Gastroesophageal sphincter (tissue), 4 donors: ENCODE measurements around the gene PABPN1L. TPM values are rescaled to one million over a fixed set of nuclear protein-coding genes. Genes with fewer than 3 reads are reported as not detected.

Experiments
- ATAC-seq: fragments of 150-250 bp; one replicate; pipeline ENCODE4 v1.9.1; 2016; ENCODE audit warnings: mild to moderate bottlenecking, moderate library complexity
- H3K27ac ChIP-seq, 4 donors: fragments of 200-600 bp; sonication (generic) in 3 of 4; 1 replicate in 3 of 4; 2 replicates in 1 of 4; pipeline ENCODE4 v1.5.1; 2016 to 2019
- H3K27me3 ChIP-seq: fragments of 200-600 bp; sonication (generic); one replicate; pipeline ENCODE4 v1.5.1; 2019
- H3K36me3 ChIP-seq, 2 donors: fragments of 200-600 bp; sonication (generic); one replicate each; pipeline ENCODE4 v1.5.1; 2019; ENCODE audit warnings: control low read depth in 1 of 2
- H3K4me1 ChIP-seq, 3 donors: fragments of 200-600 bp; sonication (generic); 1 replicate in 2 of 3; 2 replicates in 1 of 3; pipeline ENCODE4 v1.5.1; 2016 to 2019; ENCODE audit warnings: control low read depth in 2 of 3
- H3K4me3 ChIP-seq, 2 donors: fragments of 200-600 bp; sonication (generic); one replicate each; pipeline ENCODE4 v1.5.1; 2019; ENCODE audit warnings: mild to moderate bottlenecking in 1 of 2, moderate library complexity in 1 of 2
- H3K9me3 ChIP-seq, 3 donors: fragments of 200-600 bp; sonication (generic); one replicate each; pipeline ENCODE4 v1.5.1; 2017 to 2019; ENCODE audit warnings: control low read depth in 2 of 3
- CTCF ChIP-seq, 4 experiments: fragments of 200-600 bp in 2 of 4; fragments of 450-650 bp in 2 of 4; sonication (generic) in 1 of 4; IDR thresholded peaks; one replicate each; pipeline ENCODE4 v1.5.1; 2017 to 2019; ENCODE audit warnings: antibody characterized with exemption in 4 of 4, mild to moderate bottlenecking in 2 of 4, moderate library complexity in 2 of 4
- EP300 ChIP-seq: sonication (generic); formaldehyde crosslinking; IDR thresholded peaks from one replicate; pipeline ENCODE4 v1.6.1; 2017; ENCODE audit warnings: antibody characterized with exemption, mild to moderate bottlenecking
- POLR2A ChIP-seq, 2 donors: fragments of 450-650 bp; IDR thresholded peaks; one replicate each; pipeline ENCODE4 v1.6.1; 2017; ENCODE audit warnings: antibody characterized with exemption in 2 of 2, mild to moderate bottlenecking in 2 of 2, moderate library complexity in 1 of 2
- POLR2AphosphoS5 ChIP-seq: sonication (generic); formaldehyde crosslinking; IDR thresholded peaks from one replicate; pipeline ENCODE4 v1.6.1; 2017; ENCODE audit warnings: antibody characterized with exemption
- WGBS, 2 donors: methylation state at CpG; one replicate each; pipeline ENCODE4 v1.1.5; 2018; ENCODE audit warnings: low coverage in 1 of 2; 5-methylcytosine and 5-hydroxymethylcytosine counted together
- total RNA-seq, 4 donors: library from RNA; depleted of rRNA; stranded (reverse); fragments of >200 nt; gene quantifications; one replicate each; pipeline ENCODE4 v1.1.0, GENCODE V29; 2016

PABPN1L gene
- total RNA-seq, 4 donors from 2014 or later = 0.54 TPM; not detected in 3

- H3K36me3 ChIP-seq = peaks cover 0 to 71% of the 10 kb centered on the region in 2 donors
- no peaks in the 10 kb centered on the region for H3K9me3 ChIP-seq
- no peaks in the 10 kb centered on the region for H3K27me3 ChIP-seq
- no peak for ATAC-seq
- no peaks in the 10 kb centered on the region for H3K4me1 ChIP-seq
- no peak overlapping the region for H3K27ac ChIP-seq
- TF ChIP-seq EP300 (no peak), POLR2A (IDR thresholded peaks at IDR 0.05) (no peak), POLR2AphosphoS5 (no peak), CTCF (IDR thresholded peaks at IDR 0.05) (no peak)
- H3K4me3 ChIP-seq = no peak overlapping the region
- WGBS, 2 donors = 80% methylated on average over 2 of the region's 20 CpGs; no CpG with 5 or more reads in 1 of the 2 donors
These were observed 28.7 kb downstream of the PABPN1L start for GRCh38 chr16:88837806-88838205.

- peaks cover 0 to 62% of the 10 kb centered on the region in 2 donors for H3K36me3 ChIP-seq
- H3K4me3 ChIP-seq = no peak overlapping the region
- H3K27me3 ChIP-seq = no peaks in the 10 kb centered on the region
- no peak overlapping the region for H3K27ac ChIP-seq
- no peak for TF ChIP-seq POLR2AphosphoS5
- no peaks in the 10 kb centered on the region for H3K4me1 ChIP-seq
- whole genome bisulfite sequencing, 2 donors = 84% methylated on average over 5 of the region's 17 CpGs; no CpG with 5 or more reads in 1 of the 2 donors
- ATAC-seq = no peak
- H3K9me3 ChIP-seq = no peaks in the 10 kb centered on the region
These were observed 29.7 kb downstream of the PABPN1L start for GRCh38 chr16:88836791-88837190.

GRCh38 chr16:88835818-88836217 is 30.6 kb downstream of the PABPN1L start:
- Histone ChIP-seq H3K4me3 (no peak overlapping the region), H3K27ac (no peak overlapping the region), H3K36me3 (peaks cover 0 to 54% of the 10 kb centered on the region in 2 donors), H3K4me1 (no peaks in the 10 kb centered on the region), H3K27me3 (no peaks in the 10 kb centered on the region), H3K9me3 (no peaks in the 10 kb centered on the region)
- TF ChIP-seq EP300 = no peak
- no peak for TF ChIP-seq POLR2A (IDR thresholded peaks at IDR 0.05)
- TF ChIP-seq CTCF (IDR thresholded peaks at IDR 0.05) = no peak
- TF ChIP-seq POLR2AphosphoS5 = no peak
- 95% methylated on average over 8 of the region's 33 CpGs; no CpG with 5 or more reads in 1 of the 2 donors for WGBS, 2 donors
- ATAC-seq = no peak

- H3K9me3 ChIP-seq = no peaks in the 10 kb centered on the region
- peaks cover 0 to 54% of the 10 kb centered on the region in 2 donors for H3K36me3 ChIP-seq
- H3K27me3 ChIP-seq = no peaks in the 10 kb centered on the region
- 70% methylated on average over 6 of the region's 11 CpGs; no CpG with 5 or more reads in 1 of the 2 donors for WGBS, 2 donors
- ATAC-seq = peak; percentile 69
- no peak overlapping the region for H3K27ac ChIP-seq
- no peak overlapping the region for H3K4me3 ChIP-seq
- no peaks in the 10 kb centered on the region for H3K4me1 ChIP-seq
- TF ChIP-seq EP300 = no peak
- TF ChIP-seq POLR2AphosphoS5 = peak; percentile 54
These were observed 31.1 kb downstream of the PABPN1L start for GRCh38 chr16:88835383-88835782.

- Histone ChIP-seq H3K4me3 (no peak overlapping the region), H3K36me3 (peaks cover 0 to 52% of the 10 kb centered on the region in 2 donors), H3K9me3 (no peaks in the 10 kb centered on the region), H3K27ac (no peak overlapping the region), H3K27me3 (no peaks in the 10 kb centered on the region), H3K4me1 (no peaks in the 10 kb centered on the region)
- TF ChIP-seq POLR2AphosphoS5 (no peak), POLR2A (IDR thresholded peaks at IDR 0.05) (no peak), CTCF (IDR thresholded peaks at IDR 0.05) (no peak), EP300 (no peak)
- no CpG with 5 or more reads among the region's 13 CpGs for WGBS, 2 donors
- ATAC-seq = no peak
These were observed 31.8 kb downstream of the PABPN1L start for GRCh38 chr16:88834670-88835069.

- Histone ChIP-seq H3K9me3 (no peaks in the 10 kb centered on the region), H3K4me3 (no peak overlapping the region), H3K27ac (no peak overlapping the region), H3K36me3 (peaks cover 0 to 52% of the 10 kb centered on the region in 2 donors), H3K4me1 (no peaks in the 10 kb centered on the region), H3K27me3 (no peaks in the 10 kb centered on the region)
- ATAC-seq = no peak
- TF ChIP-seq EP300 (no peak), POLR2A (IDR thresholded peaks at IDR 0.05) (no peak), CTCF (IDR thresholded peaks at IDR 0.05) (no peak), POLR2AphosphoS5 (no peak)
- 84 to 91% methylated on average over 9 to 12 of the region's 13 CpGs for WGBS, 2 donors
These were observed 33.4 kb downstream of the PABPN1L start for GRCh38 chr16:88833086-88833485.
